ENCODE measurements around the gene C9orf57.

C9orf57 gene

GRCh38 chr9:72006501-72006900, 53.9 kb downstream of the C9orf57 start:
- TF ChIP-seq CTCF (IDR thresholded peaks at IDR 0.05; ENCODE audit: low read depth, low read length, missing control alignments): no peak
- no peak overlapping the region for H3K4me3 ChIP-seq (replicated peaks; ENCODE audit: low read depth, low read length)
- DNase-seq (ENCODE audit: extremely low read depth, low read depth): no peak

- TF ChIP-seq CTCF (IDR thresholded peaks at IDR 0.05; ENCODE audit: low read depth, low read length, missing control alignments): no peak
- H3K4me3 ChIP-seq (replicated peaks; ENCODE audit: low read depth, low read length): no peak overlapping the region
- no peak for DNase-seq (ENCODE audit: extremely low read depth, low read depth)
Measured at GRCh38 chr9:72005451-72005850, 55.0 kb downstream of the C9orf57 start.

Data from HFF-Myc (cell line).